ENCODE measurements around the gene TMEM116.
"Not testable (repeated sequence)": the region's sequence is repeated elsewhere in the genome, so short reads cannot be mapped to it uniquely, and the experiment has no call there.

TMEM116 gene

DNA sequence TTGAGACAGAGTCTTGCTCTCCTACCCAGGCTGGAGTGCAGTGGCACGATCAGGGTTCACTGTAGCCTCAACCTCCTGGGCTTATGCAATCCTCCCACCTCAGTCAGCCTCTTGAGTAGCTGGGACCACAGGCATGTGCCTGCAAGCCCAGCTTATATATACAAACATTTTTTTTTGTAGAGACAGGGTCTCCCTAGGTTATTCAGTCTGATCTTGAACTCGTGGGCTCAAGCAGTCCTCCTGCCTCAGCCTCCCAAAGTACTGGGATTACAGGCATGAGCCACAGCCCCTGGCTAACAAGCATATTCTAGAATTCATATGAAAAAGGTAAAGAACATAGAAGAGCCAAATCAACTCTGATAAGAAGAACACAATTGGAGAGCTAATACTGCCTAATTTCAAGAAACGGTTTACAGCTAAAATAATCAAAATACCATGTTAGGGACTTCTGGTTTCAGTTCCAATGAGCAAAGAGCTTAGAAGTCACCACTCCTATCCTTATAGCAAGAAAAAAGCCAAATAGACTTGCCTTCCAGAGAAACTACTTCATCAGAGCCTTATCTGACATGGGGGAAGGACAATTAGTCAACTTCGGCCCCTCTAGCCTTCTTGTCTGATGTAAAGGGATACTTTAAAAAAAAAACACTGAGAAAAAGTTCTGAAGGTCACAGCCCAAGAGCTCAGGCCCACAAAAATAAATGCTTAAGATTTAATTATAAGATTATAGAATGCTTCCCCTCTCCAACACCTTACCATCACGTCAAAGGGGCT, 37.6 kb downstream of the TMEM116 start:
- no peak for DNase-seq

GRCh38 chr12:111971800-111972199, 41.2 kb downstream of the TMEM116 start:
- DNase-seq = no peak

- DNase-seq = no peak
These were observed 48.0 kb downstream of the TMEM116 start for GRCh38 chr12:111964935-111965334.

DNA sequence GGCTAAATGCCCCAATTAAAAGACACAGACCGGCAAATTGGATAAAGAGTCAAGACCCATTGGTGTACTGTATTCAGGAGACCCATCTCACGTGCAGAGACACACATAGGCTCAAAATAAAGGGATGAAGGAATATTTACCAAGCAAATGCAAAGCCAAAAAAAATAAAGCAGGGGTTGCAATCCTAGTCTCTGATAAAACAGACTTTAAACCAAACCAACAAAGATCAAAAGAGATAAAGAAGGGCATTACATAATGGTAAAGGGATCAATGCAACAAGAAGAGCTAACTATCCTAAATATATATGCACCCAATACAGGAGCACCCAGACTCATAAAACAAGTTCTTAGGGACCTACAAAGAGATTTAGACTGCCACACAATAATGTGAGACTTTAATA, 53.4 kb downstream of the TMEM116 start:
- not testable (repeated sequence) for DNase-seq

DNA sequence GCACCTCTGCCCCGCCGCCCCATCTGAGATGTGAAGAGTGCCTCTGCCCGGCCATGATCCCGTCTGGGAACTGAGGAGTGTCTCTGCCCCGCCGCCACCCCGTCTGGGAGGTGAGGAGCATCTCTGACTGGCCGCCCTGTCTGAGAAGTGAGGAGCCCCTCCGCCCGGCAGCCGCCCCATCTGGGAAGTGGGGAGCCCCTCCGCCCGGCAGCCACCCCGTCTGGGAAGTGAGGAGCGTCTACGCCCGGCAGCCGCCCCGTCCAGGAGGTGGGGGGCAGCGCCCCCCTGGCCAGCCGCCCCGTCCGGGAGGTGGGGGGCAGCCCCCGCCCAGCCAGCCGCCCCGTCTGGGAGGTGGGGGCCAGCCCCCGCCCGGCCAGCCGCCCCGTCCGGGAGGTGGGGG, 55.7 kb downstream of the TMEM116 start:
- not testable (repeated sequence) for DNase-seq

- DNase-seq = no peak
These were observed 58.0 kb downstream of the TMEM116 start for GRCh38 chr12:111954969-111955368.

- DNase-seq = no peak
These were observed 59.5 kb downstream of the TMEM116 start for GRCh38 chr12:111953455-111953854.

GRCh38 chr12:111952084-111952787, 60.7 kb downstream of the TMEM116 start:
- not testable (repeated sequence) for DNase-seq

- not testable (repeated sequence) for DNase-seq
These were observed 61.8 kb downstream of the TMEM116 start for GRCh38 chr12:111950961-111951676.

DNA sequence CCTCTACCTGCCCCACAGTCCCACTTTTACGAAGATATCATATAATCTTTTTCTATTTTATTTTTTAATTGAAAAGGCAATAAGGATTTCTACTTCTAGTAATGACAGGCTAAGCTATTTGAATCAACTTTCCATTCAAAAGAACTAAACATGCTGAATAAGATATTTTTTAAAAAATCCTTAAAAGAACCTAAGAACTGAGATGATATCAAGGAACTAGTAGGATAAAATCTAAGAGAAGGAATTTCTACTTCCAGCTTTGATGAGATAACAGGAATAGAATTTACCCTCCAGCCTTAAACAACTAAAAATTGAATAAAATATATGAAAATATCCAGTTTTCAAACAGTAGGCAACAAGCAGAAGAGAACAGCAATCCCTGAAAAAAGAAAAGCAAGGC, 69.0 kb downstream of the TMEM116 start:
- DNase-seq = no peak

- DNase-seq = peak; percentile 19
These were observed 70.4 kb downstream of the TMEM116 start for GRCh38 chr12:111942557-111942956.

GRCh38 chr12:111937429-111937828, 75.5 kb downstream of the TMEM116 start:
- no peak for DNase-seq

DNA sequence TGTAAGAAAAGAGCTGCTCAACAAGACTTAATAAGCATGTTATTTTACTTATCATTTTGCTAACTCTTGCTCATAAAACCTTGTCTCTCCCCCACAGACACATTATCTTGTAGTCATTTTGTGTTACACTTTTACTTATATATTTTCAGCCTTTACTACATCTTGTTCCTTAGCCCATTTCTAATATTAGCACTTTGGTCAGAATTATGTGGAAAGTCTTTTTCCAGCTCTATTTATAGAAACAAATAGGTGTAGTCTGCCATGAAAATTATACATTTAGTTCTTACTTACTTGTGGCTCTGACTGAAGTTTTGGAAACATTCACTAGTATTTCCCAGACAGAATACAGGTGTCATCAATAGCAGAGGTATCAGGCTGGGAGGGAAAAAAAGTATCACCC, 76.1 kb downstream of the TMEM116 start:
- no peak for DNase-seq

DNA sequence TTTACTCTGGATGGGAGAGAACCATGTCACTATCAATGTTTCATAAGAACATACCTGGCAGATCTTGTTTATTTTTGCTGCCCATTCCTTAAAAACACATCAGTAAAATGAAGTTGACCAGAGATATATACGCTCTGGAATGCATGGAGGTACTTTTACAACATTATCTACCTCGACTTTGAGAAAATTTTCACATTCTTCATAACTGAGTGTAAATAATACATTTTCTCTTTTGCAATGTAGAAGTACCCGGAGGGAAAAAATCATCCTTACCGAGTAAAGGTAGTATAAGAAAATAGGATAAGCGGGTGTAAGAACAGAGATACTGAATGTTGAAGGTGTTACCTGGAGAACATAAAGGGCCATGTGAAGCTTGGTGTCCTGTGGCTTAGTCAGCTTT, 80.7 kb downstream of the TMEM116 start:
- DNase-seq = no peak

DNA sequence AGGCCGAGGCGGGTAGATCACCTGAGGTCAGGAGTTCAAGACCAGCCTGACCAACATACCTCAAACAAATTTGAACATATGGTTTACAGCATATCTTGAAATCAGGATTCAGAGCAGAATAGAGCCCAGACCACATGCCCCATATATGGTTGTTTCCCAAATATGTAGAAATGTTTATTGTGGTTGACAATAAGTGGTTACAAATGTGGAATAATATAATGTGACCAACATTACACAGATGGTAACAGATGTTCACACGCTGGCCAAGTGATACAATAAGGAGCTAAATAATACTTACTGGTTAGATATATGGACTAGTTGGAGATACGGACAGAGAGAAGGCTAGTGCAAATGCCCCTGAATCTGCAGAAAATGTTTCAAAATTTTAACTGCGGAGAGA, 85.6 kb downstream of the TMEM116 start:
- no peak for DNase-seq

DNA sequence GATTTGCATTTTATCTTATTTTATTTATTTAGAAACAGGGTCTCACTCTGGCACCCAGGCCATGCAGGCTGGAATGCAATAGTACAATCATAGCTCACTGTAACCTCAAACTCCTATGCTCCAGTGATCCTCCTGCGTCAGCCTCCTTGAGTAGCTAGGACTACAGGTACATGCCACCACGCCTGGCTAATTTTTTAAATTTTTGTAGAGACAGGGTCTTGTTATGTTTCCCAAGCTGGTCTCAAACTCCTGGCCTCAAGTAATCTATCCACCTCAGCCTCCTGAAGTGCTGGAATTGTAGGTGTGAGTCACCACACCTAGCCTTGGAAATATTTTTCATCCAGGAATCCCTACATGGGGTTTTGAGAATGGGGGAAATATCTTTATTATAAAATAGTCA, 86.3 kb downstream of the TMEM116 start:
- DNase-seq = no peak

DNA sequence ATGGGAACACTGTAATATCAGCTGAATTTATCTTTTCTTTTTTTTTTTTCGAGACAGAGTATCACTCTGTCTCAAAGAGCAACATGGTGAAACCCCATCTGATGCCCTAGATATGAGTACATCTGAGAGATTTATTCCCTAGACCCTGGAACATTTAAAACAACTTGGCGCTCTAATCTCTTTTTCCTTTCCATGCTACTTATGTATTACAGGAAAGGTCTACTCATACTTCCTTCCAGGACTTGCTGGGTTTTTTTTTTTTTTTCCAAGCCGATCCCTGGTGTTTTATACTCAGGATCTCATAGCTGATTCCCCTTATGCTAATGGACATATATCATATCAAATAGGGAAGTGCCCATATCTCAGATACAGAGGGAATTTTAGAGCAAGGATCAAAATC, 87.8 kb downstream of the TMEM116 start:
- DNase-seq = no peak

GRCh38 chr12:111907740-111908139, 105.2 kb downstream of the TMEM116 start:
- DNase-seq = no peak

GRCh38 chr12:111905502-111905901, 107.5 kb downstream of the TMEM116 start:
- no peak for DNase-seq

DNA sequence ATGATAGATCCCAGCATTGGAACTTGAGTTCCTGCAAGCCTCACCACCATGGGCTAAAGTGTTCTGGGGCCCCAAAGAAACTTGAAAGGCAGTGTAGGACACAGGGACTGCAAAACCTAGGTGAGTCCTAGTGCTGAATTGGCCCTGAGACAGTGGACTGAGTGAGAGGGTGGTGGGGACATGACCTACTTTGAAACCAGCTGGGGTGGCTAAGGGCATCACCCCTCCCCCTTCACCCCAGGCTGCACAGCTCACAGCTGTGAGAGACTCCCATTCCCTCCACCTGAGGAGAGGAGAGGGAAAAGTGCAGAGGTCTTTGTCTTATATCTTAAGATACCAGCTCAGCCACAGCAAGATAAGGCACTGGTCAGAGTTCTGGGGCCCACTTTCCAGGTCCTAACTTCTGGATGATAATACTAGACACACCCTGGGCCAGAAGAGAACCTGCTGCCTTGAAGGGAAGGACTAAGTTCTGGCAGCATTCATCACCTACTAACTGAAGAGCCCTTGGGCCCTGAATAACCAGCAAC, 108.5 kb downstream of the TMEM116 start:
- no peak for DNase-seq

DNA sequence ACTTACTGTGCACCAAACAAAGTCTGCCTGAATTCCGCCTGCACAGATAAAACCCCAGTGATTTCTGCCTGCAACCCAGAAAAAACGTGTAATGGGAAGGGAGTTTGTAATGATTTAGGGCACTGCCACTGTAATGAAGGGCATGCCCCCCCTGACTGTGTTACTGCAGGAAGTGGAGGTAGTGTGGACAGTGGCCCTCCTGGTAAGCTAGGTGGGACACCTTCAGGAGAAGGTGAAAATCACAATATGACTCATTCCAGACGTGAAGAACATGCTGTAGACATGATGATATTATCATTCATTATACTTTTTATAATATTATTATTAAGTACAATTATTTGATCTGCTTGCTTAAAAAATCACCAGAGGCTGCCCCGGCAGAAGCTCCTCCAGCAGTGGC, 111.8 kb downstream of the TMEM116 start:
- no peak for DNase-seq

DNA sequence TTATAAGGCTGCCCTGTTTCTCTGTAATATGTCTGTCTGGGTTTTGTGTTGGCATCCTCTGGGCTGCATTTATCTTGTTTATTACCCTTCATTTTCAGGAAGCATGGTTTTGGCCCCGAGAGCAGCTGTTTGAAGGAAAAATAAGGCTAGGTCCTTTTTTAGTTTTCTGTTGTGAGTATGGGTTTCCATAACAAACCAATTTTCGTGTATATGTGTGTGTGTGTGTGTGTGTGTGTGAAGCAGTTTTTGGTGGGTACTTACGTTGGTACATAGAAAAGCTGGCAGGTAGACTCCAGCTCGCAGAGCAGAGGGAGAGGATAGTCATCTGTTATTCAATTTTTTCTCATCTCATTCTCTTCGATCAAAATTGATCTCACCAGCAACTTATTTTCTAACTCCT, 118.4 kb downstream of the TMEM116 start:
- DNase-seq = no peak

DNA sequence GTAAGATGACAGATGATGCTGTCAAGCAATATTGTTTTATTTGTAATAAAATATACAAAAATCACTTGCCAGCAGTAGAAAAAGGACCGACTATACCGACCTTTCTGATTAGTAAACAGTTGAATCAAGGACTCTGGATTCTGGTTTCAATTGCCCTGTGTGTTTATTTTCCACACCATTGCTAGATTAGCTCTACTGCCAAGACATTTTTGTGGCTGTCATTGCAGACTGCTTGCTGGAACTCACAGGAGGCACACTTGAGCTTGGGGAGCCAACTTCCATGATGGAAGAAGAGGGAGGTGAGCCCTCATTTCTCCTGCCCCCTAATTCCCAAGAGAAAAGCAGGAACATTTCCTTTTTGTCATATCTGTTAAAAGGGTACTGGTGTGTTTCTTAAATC, 119.7 kb downstream of the TMEM116 start:
- DNase-seq = no peak

Data from activated T-cell treated with anti-CD3 and anti-CD28 coated beads for 4 hours (primary cell).